ENCODE measurements around the gene ITPRIP.
A peak's percentile ranks its signal among the peaks of the same experiment; 100 is the strongest.

The ITPRIP gene

DNA sequence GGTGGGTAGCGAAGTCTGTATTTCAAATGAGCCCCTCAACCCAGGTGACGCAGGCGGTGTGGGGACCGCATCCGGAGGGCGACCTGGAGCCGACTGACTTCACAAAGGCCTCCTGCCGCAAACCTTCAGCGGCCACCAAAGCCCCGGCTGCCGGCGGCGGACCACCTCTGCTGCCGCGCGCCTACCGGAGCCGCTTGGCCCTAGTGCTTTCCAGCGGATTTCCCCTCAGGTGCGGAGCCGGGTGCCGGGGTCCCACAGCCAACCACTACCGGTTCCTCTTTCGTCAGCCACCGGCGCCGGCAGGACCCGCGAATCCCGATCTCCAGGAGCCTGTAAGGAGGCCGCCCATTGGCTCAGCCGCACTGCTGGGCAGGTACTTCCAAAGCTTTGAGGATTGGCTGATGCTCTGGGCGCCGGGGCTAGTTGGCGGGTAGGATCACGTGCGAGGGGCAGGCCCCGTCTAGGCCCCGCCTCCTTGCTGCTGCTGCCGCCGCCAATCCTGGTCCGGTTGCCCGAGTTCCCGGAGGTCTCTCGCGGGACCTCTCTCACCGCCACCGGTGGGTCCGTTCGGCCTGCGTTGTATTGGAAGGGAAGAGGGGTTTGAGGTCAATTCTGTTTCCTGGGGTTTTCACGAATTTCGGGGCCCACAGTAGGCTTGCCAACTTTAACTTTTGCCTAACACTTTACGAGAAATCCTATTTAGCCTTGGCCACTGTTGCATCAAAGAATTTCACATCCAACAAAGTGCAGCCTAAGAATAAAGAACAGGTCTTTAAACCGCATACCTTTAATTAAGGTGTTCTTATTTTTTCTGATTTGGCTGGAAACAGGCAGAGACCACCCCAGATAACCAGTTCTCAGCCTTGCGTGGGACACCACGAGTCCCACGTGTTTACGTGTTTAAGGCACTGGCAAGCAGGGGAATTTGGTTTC, 69.3 kb downstream of the ITPRIP start, which contains the start of gene GSTO2:
GSTO2 (plus strand) TSS at position 472 of the 933 bp plus-strand sequence. CDS start 5,732 bp downstream, outside the sequence.
- peak within 1 kb of the TSS; percentile 95 for H3K4me3 ChIP-seq (ENCODE audit: low read length)
- H3K36me3 ChIP-seq (ENCODE audit: control insufficient read depth, insufficient read depth, low read length, severe bottlenecking) = peaks cover 43% of the 10 kb centered on the region
- peak; percentile 23 for DNase-seq (ENCODE audit: low read depth)
- H3K27me3 ChIP-seq (replicated peaks; ENCODE audit: control insufficient read depth, insufficient read depth, low read length) = no peaks in the 10 kb centered on the region
- peak within 1 kb of the TSS; percentile 93 for H3K9ac ChIP-seq (ENCODE audit: low read length)
- H3K4me1 ChIP-seq (ENCODE audit: control insufficient read depth, insufficient read depth, low read length) = peaks cover 17% of the 10 kb centered on the region
- H3K9me3 ChIP-seq (ENCODE audit: control insufficient read depth, low read length) = no peaks in the 10 kb centered on the region

DNA sequence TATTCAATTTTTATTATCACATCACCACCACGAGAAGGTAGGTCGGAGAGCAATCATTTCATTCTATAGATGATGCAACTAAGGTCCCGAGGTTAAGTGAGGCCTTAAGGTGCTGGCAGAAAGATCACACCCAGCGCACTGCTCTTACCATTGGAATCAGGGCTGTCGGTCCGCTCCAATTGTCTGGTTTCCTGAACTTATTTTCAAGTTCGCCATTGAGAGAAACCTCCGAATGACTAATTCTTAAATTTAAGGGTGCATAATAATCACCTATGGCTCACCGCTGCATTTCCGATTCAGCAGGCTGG, 69.9 kb downstream of the ITPRIP start:
- no peak for DNase-seq (ENCODE audit: low read depth)
- H3K9me3 ChIP-seq (ENCODE audit: control insufficient read depth, low read length) = no peaks in the 10 kb centered on the region
- H3K27me3 ChIP-seq (replicated peaks; ENCODE audit: control insufficient read depth, insufficient read depth, low read length) = no peaks in the 10 kb centered on the region
- peak overlapping the region; percentile 93 for H3K9ac ChIP-seq (ENCODE audit: low read length)
- peaks cover 49% of the 10 kb centered on the region for H3K36me3 ChIP-seq (ENCODE audit: control insufficient read depth, insufficient read depth, low read length, severe bottlenecking)
- H3K4me3 ChIP-seq (ENCODE audit: low read length) = peak overlapping the region; percentile 95
- H3K4me1 ChIP-seq (ENCODE audit: control insufficient read depth, insufficient read depth, low read length) = peaks cover 10% of the 10 kb centered on the region

DNA sequence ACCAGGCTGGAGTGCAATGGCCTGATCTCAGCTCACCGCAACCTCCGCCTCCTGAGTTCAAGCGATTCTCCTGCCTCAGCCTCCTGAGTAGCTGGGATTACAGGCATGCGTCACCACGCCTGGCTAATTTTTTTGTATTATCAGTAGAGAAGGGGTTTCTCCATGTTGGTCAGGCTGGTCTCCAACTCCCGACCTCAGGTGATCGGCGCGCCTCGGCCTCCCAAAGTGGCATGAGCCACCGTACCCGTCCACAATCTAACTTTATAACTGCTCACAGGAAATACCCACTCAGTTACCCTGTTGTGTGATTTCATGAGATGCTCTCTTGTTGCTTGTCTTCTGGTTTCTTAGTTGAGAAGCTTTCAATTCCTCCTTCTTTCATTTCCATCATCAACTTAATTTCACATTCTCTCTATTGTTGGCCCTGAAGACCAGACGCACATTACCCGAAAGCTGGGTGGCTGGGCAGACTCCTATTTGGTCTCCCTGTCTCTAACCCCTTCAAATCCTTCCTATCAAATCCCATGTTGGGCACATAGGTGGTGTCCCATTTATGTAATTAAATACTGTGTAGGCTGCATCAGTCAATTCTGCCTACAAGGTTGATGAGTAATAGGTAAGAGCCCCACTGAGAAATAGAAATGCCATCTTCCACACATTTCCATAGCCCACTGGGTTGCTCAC, 70.4 kb downstream of the ITPRIP start:
- Histone ChIP-seq H3K4me3 (ENCODE audit: low read length) (peak overlapping the region; percentile 95), H3K27me3 (replicated peaks; ENCODE audit: control insufficient read depth, insufficient read depth, low read length) (no peaks in the 10 kb centered on the region), H3K4me1 (ENCODE audit: control insufficient read depth, insufficient read depth, low read length) (peaks cover 5% of the 10 kb centered on the region), H3K9me3 (ENCODE audit: control insufficient read depth, low read length) (no peaks in the 10 kb centered on the region), H3K36me3 (ENCODE audit: control insufficient read depth, insufficient read depth, low read length, severe bottlenecking) (peaks cover 54% of the 10 kb centered on the region), H3K9ac (ENCODE audit: low read length) (peak overlapping the region; percentile 93)
- no peak for DNase-seq (ENCODE audit: low read depth)

DNA sequence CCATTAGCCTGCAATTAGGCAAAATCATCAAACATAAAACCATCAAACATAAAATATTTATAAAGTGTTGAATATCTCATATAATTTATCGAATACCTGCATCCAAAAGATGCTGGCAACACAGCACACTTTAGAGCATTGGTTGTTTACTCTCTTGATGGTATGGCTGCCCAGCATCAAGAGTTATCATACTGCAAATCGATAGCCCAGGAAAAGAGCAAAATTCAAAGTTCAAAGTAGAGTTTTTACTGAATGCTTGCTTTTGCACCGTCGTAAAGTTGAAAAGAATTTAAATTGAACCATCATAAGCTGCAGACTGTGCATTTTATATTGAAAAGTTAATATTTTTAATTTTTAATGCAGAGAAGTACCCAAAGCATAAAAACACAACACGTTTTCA, 73.5 kb downstream of the ITPRIP start:
- no peaks in the 10 kb centered on the region for H3K27me3 ChIP-seq (replicated peaks; ENCODE audit: control insufficient read depth, insufficient read depth, low read length)
- DNase-seq (ENCODE audit: low read depth) = no peak
- peaks cover 84% of the 10 kb centered on the region for H3K36me3 ChIP-seq (ENCODE audit: control insufficient read depth, insufficient read depth, low read length, severe bottlenecking)
- H3K9ac ChIP-seq (ENCODE audit: low read length) = no peak overlapping the region
- no peaks in the 10 kb centered on the region for H3K9me3 ChIP-seq (ENCODE audit: control insufficient read depth, low read length)
- no peak overlapping the region for H3K4me3 ChIP-seq (ENCODE audit: low read length)
- H3K4me1 ChIP-seq (ENCODE audit: control insufficient read depth, insufficient read depth, low read length) = peaks cover 24% of the 10 kb centered on the region

DNA sequence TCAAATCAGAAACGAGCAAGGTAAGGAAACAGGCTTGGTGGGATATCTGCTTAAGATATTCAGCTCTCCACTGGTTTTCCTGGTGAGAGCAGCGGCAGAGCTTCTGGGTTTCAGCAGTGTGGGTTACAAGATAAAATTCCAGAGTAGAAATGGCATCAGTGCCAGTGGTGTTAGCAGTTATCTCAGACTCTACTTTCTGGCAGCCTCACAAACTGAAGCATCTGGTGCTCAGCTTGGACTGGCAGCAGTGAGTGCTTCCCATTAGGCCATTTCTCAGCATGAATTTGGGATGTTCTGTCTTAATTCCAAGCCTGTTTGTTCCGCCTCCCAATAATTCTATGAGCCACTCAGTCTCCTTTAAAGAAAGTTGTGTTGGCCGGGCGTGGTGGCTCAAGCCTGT, 76.2 kb downstream of the ITPRIP start:
- Histone ChIP-seq H3K9me3 (ENCODE audit: control insufficient read depth, low read length) (no peaks in the 10 kb centered on the region), H3K4me3 (ENCODE audit: low read length) (no peak overlapping the region), H3K36me3 (ENCODE audit: control insufficient read depth, insufficient read depth, low read length, severe bottlenecking) (peaks cover 98% of the 10 kb centered on the region), H3K27me3 (replicated peaks; ENCODE audit: control insufficient read depth, insufficient read depth, low read length) (no peaks in the 10 kb centered on the region), H3K4me1 (ENCODE audit: control insufficient read depth, insufficient read depth, low read length) (peaks cover 37% of the 10 kb centered on the region), H3K9ac (ENCODE audit: low read length) (no peak overlapping the region)
- DNase-seq (ENCODE audit: low read depth) = no peak

DNA sequence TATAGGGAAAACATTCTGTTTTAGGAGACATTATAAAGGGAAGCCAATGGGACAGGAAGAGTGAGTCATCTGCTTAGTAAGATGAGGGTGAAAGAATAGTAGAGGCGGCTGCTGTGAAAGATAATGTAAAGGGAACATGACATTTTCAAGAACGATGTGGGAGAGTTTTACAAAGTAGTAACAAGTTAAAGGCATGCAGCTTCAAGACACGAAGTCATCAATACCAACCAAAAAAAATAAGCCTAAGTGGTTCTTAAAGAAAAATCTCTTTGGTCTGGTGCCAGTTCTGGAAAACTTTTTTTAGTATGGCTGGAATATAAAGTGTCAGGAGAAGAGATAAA, 77.5 kb downstream of the ITPRIP start:
- H3K36me3 ChIP-seq (ENCODE audit: control insufficient read depth, insufficient read depth, low read length, severe bottlenecking) = peaks cover 85% of the 10 kb centered on the region
- no peaks in the 10 kb centered on the region for H3K27me3 ChIP-seq (replicated peaks; ENCODE audit: control insufficient read depth, insufficient read depth, low read length)
- H3K4me3 ChIP-seq (ENCODE audit: low read length) = no peak overlapping the region
- no peaks in the 10 kb centered on the region for H3K9me3 ChIP-seq (ENCODE audit: control insufficient read depth, low read length)
- peak overlapping the region; percentile 7 for H3K9ac ChIP-seq (ENCODE audit: low read length)
- peaks cover 50% of the 10 kb centered on the region for H3K4me1 ChIP-seq (ENCODE audit: control insufficient read depth, insufficient read depth, low read length)
- DNase-seq (ENCODE audit: low read depth) = peak; percentile 62

DNA sequence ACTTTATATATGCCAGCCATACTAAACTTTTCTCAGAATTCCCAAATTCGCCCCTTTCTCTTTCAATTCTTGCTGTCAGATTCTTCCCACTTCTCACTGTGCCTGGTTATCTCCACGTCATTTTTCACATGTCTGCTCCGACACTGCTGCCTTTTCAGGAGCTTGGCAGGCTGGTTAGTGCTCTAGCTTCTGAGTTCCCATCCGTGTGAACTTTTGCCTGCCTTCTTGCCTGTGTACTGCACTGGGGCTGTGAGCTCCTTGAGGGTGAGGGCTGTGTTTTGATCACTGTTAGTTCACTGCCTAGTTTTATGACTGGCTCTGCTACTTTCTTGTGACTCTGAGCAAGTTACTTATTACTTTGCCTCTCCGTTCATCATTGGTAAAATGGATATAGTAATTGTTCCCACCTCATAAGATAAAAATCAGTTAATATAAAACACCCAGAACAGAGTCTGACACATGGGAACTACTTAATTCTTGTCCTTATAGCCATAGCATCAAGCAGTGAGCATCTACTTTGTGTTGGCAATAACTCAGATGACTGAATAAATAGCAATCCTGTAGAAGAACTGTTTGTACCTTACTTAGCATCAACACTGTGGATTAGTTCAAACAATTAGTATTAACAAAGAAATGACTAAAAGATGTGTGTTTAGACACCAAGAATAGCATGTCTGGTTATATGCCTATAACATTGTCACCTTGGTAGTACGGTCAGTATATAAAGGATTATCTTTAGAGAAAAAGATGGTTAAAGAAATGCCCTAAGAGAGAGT, 78.1 kb downstream of the ITPRIP start:
- no peak for DNase-seq (ENCODE audit: low read depth)

More for the DNA sequence above, 78.1 kb downstream of the ITPRIP start:
- no peaks in the 10 kb centered on the region for H3K27me3 ChIP-seq (replicated peaks; ENCODE audit: control insufficient read depth, insufficient read depth, low read length)
- peak overlapping the region; percentile 7 for H3K9ac ChIP-seq (ENCODE audit: low read length)
- H3K4me1 ChIP-seq (ENCODE audit: control insufficient read depth, insufficient read depth, low read length) = peaks cover 51% of the 10 kb centered on the region
- H3K9me3 ChIP-seq (ENCODE audit: control insufficient read depth, low read length) = no peaks in the 10 kb centered on the region
- H3K36me3 ChIP-seq (ENCODE audit: control insufficient read depth, insufficient read depth, low read length, severe bottlenecking) = peaks cover 79% of the 10 kb centered on the region
- H3K4me3 ChIP-seq (ENCODE audit: low read length) = peak overlapping the region; percentile 33
